Glutamatergic neuron (in vitro differentiated cells): ENCODE measurements around the gene CHRNA3. TPM values are rescaled to one million over a fixed set of nuclear protein-coding genes. Genes with fewer than 3 reads are reported as not detected.
A peak's percentile ranks its signal among the peaks of the same experiment; 100 is the strongest.

Experiments used
- DNase-seq: peaks from one replicate; pipeline ENCODE4 v3.0.0; 2022
- H3K27ac Mint-ChIP-seq: one replicate; pipeline ENCODE4 v1.8.0; 2020; ENCODE audit warnings: mild to moderate bottlenecking, mixed read lengths, inconsistent platforms; ENCODE audit not compliant: unreplicated experiment
- H3K27me3 Mint-ChIP-seq: one replicate; pipeline ENCODE4 v1.8.0; 2020; ENCODE audit warnings: mild to moderate bottlenecking, moderate library complexity, mixed read lengths, inconsistent platforms; ENCODE audit not compliant: unreplicated experiment
- H3K36me3 Mint-ChIP-seq: one replicate; pipeline ENCODE4 v1.8.0; 2020; ENCODE audit warnings: mild to moderate bottlenecking, mixed read lengths, inconsistent platforms; ENCODE audit not compliant: unreplicated experiment
- H3K4me1 Mint-ChIP-seq: one replicate; pipeline ENCODE4 v1.8.0; 2020; ENCODE audit warnings: mild to moderate bottlenecking, low read depth, mixed read lengths, inconsistent platforms; ENCODE audit not compliant: unreplicated experiment
- H3K4me3 Mint-ChIP-seq: one replicate; pipeline ENCODE4 v1.8.0; 2020; ENCODE audit warnings: mild to moderate bottlenecking, mixed read lengths, inconsistent platforms; ENCODE audit not compliant: unreplicated experiment
- H3K9me3 Mint-ChIP-seq: one replicate; pipeline ENCODE4 v1.8.0; 2020; ENCODE audit warnings: mild to moderate bottlenecking, moderate library complexity, mixed read lengths, inconsistent platforms; ENCODE audit not compliant: unreplicated experiment
- CTCF ChIP-seq: fragments of 200-600 bp; sonication (generic); IDR thresholded peaks from one replicate; pipeline ENCODE4 v1.5.0; 2021; ENCODE audit not compliant: partially characterized antibody, unreplicated experiment
- total RNA-seq: library from RNA; stranded (reverse); fragmentation: NEBNext Ultra II Directional; extraction: Animal tissue kit (Norgen Biotek cat#: 25700); gene quantifications from one replicate; pipeline ENCODE4 v1.2.1, GENCODE V29; 2021; ENCODE audit not compliant: unreplicated experiment

Gene CHRNA3
- total RNA-seq, 1 donor from 2014 or later = 208 TPM

GRCh38 chr15:78619022-78619950 is 1.5 kb downstream of the CHRNA3 start:
- peaks cover 20% of the 10 kb centered on the region for H3K9me3 Mint-ChIP-seq
- H3K4me1 Mint-ChIP-seq = peaks cover 22% of the 10 kb centered on the region
- H3K4me3 Mint-ChIP-seq = peak overlapping the region; percentile 95
- H3K36me3 Mint-ChIP-seq = peaks cover 14% of the 10 kb centered on the region
- no peak for TF ChIP-seq CTCF
- H3K27me3 Mint-ChIP-seq = peaks cover 25% of the 10 kb centered on the region
- no peak for DNase-seq
- H3K27ac Mint-ChIP-seq = peak overlapping the region; percentile 92

- peak; percentile 94 for TF ChIP-seq CTCF
- peaks cover 25% of the 10 kb centered on the region for H3K27me3 Mint-ChIP-seq
- peaks cover 22% of the 10 kb centered on the region for H3K4me1 Mint-ChIP-seq
- H3K36me3 Mint-ChIP-seq = peaks cover 14% of the 10 kb centered on the region
- H3K27ac Mint-ChIP-seq = peak overlapping the region; percentile 84
- peaks cover 20% of the 10 kb centered on the region for H3K9me3 Mint-ChIP-seq
- peak; percentile 94 for DNase-seq
- H3K4me3 Mint-ChIP-seq = peak overlapping the region; percentile 95
Measured at GRCh38 chr15:78618490-78618934, 2.3 kb downstream of the CHRNA3 start.

DNA sequence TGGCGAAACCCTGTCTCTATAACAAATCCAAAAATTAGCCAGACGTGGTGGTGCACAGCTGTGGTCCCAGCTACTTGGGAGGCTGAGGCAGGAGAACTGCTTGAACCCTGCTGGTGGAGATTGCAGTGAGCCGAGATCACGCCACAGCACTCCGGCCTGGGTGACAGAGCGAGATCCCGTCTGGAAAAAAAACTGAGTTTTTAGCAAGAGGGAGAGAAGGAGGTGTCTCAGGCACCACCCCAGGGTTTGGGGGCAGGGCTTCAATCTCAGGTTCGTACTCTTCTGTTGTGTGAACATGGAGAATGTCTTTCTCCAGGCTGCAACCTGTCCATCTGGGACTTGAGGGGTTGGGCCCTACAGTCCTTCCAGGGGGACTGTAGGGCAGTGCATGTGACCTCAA is 2.7 kb downstream of the CHRNA3 start:
- DNase-seq = no peak
- H3K27ac Mint-ChIP-seq = peak overlapping the region; percentile 64
- peaks cover 20% of the 10 kb centered on the region for H3K9me3 Mint-ChIP-seq
- peaks cover 22% of the 10 kb centered on the region for H3K4me1 Mint-ChIP-seq
- H3K27me3 Mint-ChIP-seq = peaks cover 25% of the 10 kb centered on the region
- TF ChIP-seq CTCF = no peak
- H3K36me3 Mint-ChIP-seq = peaks cover 14% of the 10 kb centered on the region
- peak overlapping the region; percentile 95 for H3K4me3 Mint-ChIP-seq

- Mint-ChIP-seq H3K9me3 (peaks cover 20% of the 10 kb centered on the region), H3K4me1 (peaks cover 22% of the 10 kb centered on the region), H3K36me3 (peaks cover 14% of the 10 kb centered on the region), H3K27ac (peak overlapping the region; percentile 64), H3K4me3 (peak overlapping the region; percentile 74), H3K27me3 (peaks cover 23% of the 10 kb centered on the region)
- TF ChIP-seq CTCF = no peak
- DNase-seq = peak; percentile 65
Measured at GRCh38 chr15:78617516-78617915, 3.3 kb downstream of the CHRNA3 start.

GRCh38 chr15:78617076-78617475 is 3.7 kb downstream of the CHRNA3 start:
- H3K4me3 Mint-ChIP-seq = peak overlapping the region; percentile 74
- H3K9me3 Mint-ChIP-seq = peaks cover 20% of the 10 kb centered on the region
- H3K36me3 Mint-ChIP-seq = peaks cover 14% of the 10 kb centered on the region

More at GRCh38 chr15:78617076-78617475, 3.7 kb downstream of the CHRNA3 start:
- no peak for DNase-seq
- Mint-ChIP-seq H3K4me1 (peaks cover 22% of the 10 kb centered on the region), H3K27ac (peak overlapping the region; percentile 64), H3K27me3 (peaks cover 22% of the 10 kb centered on the region)
- TF ChIP-seq CTCF = no peak
